Epithelial cell of prostate (primary cell): ENCODE data around the gene FANCI.

ENCODE experiments used
- DNase-seq: peaks from one replicate; pipeline ENCODE4 v3.0.0-alpha.2; 2011; ENCODE audit warnings: low read depth, low spot score
- H3K27ac ChIP-seq: fragments of 450-650 bp; 2 replicates; pipeline ENCODE4 v1.5.1; 2017; ENCODE audit warnings: mild to moderate bottlenecking

FANCI gene

GRCh38 chr15:89301304-89302089 is 57.7 kb downstream of the FANCI start:
- no peak overlapping the region for H3K27ac ChIP-seq
- no peak for DNase-seq

- no peak for DNase-seq
- H3K27ac ChIP-seq: no peak overlapping the region
Observed at GRCh38 chr15:89303986-89304385, 60.2 kb downstream of the FANCI start.

GRCh38 chr15:89305395-89305794 is 61.6 kb downstream of the FANCI start:
- no peak for DNase-seq
- no peak overlapping the region for H3K27ac ChIP-seq

- peak; percentile 6 for DNase-seq
Observed at GRCh38 chr15:89307046-89307587, 63.3 kb downstream of the FANCI start.

GRCh38 chr15:89307791-89308190 is 64.0 kb downstream of the FANCI start:
- peak overlapping the region; percentile 5 for H3K27ac ChIP-seq
- peak; percentile 8 for DNase-seq

More at GRCh38 chr15:89307046-89307587, 63.3 kb downstream of the FANCI start:
- peak overlapping the region; percentile 5 for H3K27ac ChIP-seq

GRCh38 chr15:89308236-89308635 is 64.5 kb downstream of the FANCI start:
- no peak overlapping the region for H3K27ac ChIP-seq
- no peak for DNase-seq

- H3K27ac ChIP-seq: no peak overlapping the region
- no peak for DNase-seq
Observed at GRCh38 chr15:89309993-89310392, 66.2 kb downstream of the FANCI start.

- no peak overlapping the region for H3K27ac ChIP-seq
- DNase-seq: no peak
Observed at GRCh38 chr15:89315375-89315929, 71.7 kb downstream of the FANCI start.

- DNase-seq: no peak
- no peak overlapping the region for H3K27ac ChIP-seq
Observed at GRCh38 chr15:89316504-89316903, 72.7 kb downstream of the FANCI start.

- no peak overlapping the region for H3K27ac ChIP-seq
- no peak for DNase-seq
Observed at GRCh38 chr15:89317186-89317720, 73.5 kb downstream of the FANCI start.

GRCh38 chr15:89319678-89320077 is 75.9 kb downstream of the FANCI start:
- no peak for DNase-seq
- H3K27ac ChIP-seq: peak overlapping the region; percentile 1

GRCh38 chr15:89320200-89320599 is 76.4 kb downstream of the FANCI start:
- no peak for DNase-seq
- no peak overlapping the region for H3K27ac ChIP-seq

- DNase-seq: no peak
- H3K27ac ChIP-seq: no peak overlapping the region
Observed at GRCh38 chr15:89321521-89322410, 78.0 kb downstream of the FANCI start.

GRCh38 chr15:89322822-89323221 is 79.0 kb downstream of the FANCI start:
- no peak overlapping the region for H3K27ac ChIP-seq
- DNase-seq: no peak

GRCh38 chr15:89323825-89324224 is 80.0 kb downstream of the FANCI start:
- no peak for DNase-seq
- H3K27ac ChIP-seq: no peak overlapping the region

GRCh38 chr15:89325039-89325803 is 81.4 kb downstream of the FANCI start:
- DNase-seq: no peak
- no peak overlapping the region for H3K27ac ChIP-seq

GRCh38 chr15:89326316-89326715 is 82.5 kb downstream of the FANCI start:
- no peak overlapping the region for H3K27ac ChIP-seq
- DNase-seq: no peak

- DNase-seq: no peak
- H3K27ac ChIP-seq: no peak overlapping the region
Observed at GRCh38 chr15:89327113-89327512, 83.3 kb downstream of the FANCI start.

GRCh38 chr15:89328398-89329254 is 84.8 kb downstream of the FANCI start:
- no peak for DNase-seq

More at GRCh38 chr15:89328398-89329254, 84.8 kb downstream of the FANCI start:
- no peak overlapping the region for H3K27ac ChIP-seq
